OCI-LY7 (cell line): ENCODE data around the gene ZNF488. TPM values are rescaled to one million over a fixed set of nuclear protein-coding genes. Genes with fewer than 3 reads are reported as not detected.

Source experiments
- BruUV-seq: library from RNA; stranded (reverse); fragments of 400-500 nt; replicated peaks from 2 replicates; lab custom pipeline; 2021; lab: Mats Ljungman, UMichigan
- CTCF ChIA-PET: fragments of 300-600 bp; sonication (Branson Sonifier 250); formaldehyde crosslinking; loops from one replicate; lab custom pipeline; 2022; ENCODE audit warnings: antibody characterized with exemption; ENCODE audit not compliant: unreplicated experiment; lab: Charles Lee
- POLR2A ChIA-PET: fragments of 300-600 bp; sonication (Branson Sonifier 250); formaldehyde crosslinking; loops from one replicate; lab custom pipeline; 2022; ENCODE audit warnings: antibody characterized with exemption; lab: Charles Lee
- DNase-seq: peaks from one replicate; pipeline ENCODE4 v3.0.0-alpha.2; 2015; ENCODE audit warnings: low spot score
- H2AFZ ChIP-seq: fragments of 200-600 bp; sonication (generic), shearing (Covaris generic); 2 replicates; pipeline ENCODE4 v1.6.1; 2014; ENCODE audit warnings: mild to moderate bottlenecking, antibody characterized with exemption, low read length, moderate library complexity
- H3K27ac ChIP-seq: fragments of 200-600 bp; sonication (generic); 2 replicates; pipeline ENCODE4 v1.5.1; 2014; ENCODE audit warnings: mixed run types, low read depth, mild to moderate bottlenecking, moderate library complexity, low read length, inconsistent platforms; ENCODE audit not compliant: poor library complexity, severe bottlenecking
- H3K36me3 ChIP-seq: fragments of 200-600 bp; sonication (generic); 2 replicates; pipeline ENCODE4 v1.6.1; 2014; ENCODE audit warnings: mild to moderate bottlenecking, antibody characterized with exemption, low read length, moderate library complexity, mixed read lengths; ENCODE audit not compliant: insufficient read depth
- H3K4me1 ChIP-seq: fragments of 200-600 bp; sonication (generic); 2 replicates; pipeline ENCODE4 v1.5.1; 2014; ENCODE audit warnings: mild to moderate bottlenecking, low read length; ENCODE audit not compliant: insufficient read depth, poor library complexity, severe bottlenecking
- H3K4me2 ChIP-seq: fragments of 200-600 bp; sonication (generic); 2 replicates; pipeline ENCODE4 v1.6.1; 2014; ENCODE audit warnings: mild to moderate bottlenecking, low read length
- H3K4me3 ChIP-seq: fragments of 200-600 bp; sonication (generic); 2 replicates; pipeline ENCODE4 v1.5.1; 2014; ENCODE audit warnings: mild to moderate bottlenecking, low read depth, low read length; ENCODE audit not compliant: poor library complexity, severe bottlenecking
- H3K79me2 ChIP-seq: fragments of 200-600 bp; sonication (generic); 2 replicates; pipeline ENCODE4 v1.6.1; 2016; ENCODE audit warnings: low read depth, mild to moderate bottlenecking, low read length, moderate library complexity, mixed read lengths; ENCODE audit not compliant: insufficient read depth
- H3K9me2 ChIP-seq: fragments of 200-600 bp; sonication (generic); 2 replicates; pipeline ENCODE4 v1.6.1; 2016; ENCODE audit warnings: mild to moderate bottlenecking, low read length, mixed read lengths; ENCODE audit not compliant: insufficient read depth
- H3K9me3 ChIP-seq: fragments of 200-600 bp; sonication (generic); 2 replicates; pipeline ENCODE4 v1.6.1; 2014; ENCODE audit warnings: mild to moderate bottlenecking, mixed run types, low read length, mixed read lengths
- H4K20me1 ChIP-seq: fragments of 200-600 bp; sonication (generic); 2 replicates; pipeline ENCODE4 v1.6.1; 2014; ENCODE audit warnings: mild to moderate bottlenecking, antibody characterized with exemption, low read length, moderate library complexity, mixed read lengths; ENCODE audit not compliant: insufficient read depth
- EZH2phosphoT487 ChIP-seq: fragments of 200-600 bp; sonication (generic); IDR thresholded peaks from 2 replicates; pipeline ENCODE4 v1.6.1; 2018; ENCODE audit warnings: low read depth, borderline replicate concordance, mild to moderate bottlenecking, mixed run types, antibody characterized with exemption, low read length, moderate library complexity, mixed read lengths
- intact Hi-C: fragments of 100-400 bp; cut with micrococcal nuclease; formaldehyde crosslinking; loops from one replicate; pipeline ENCODE4 v1.10.0; 2022; ENCODE audit not compliant: unreplicated experiment
- total RNA-seq, 2 experiments: library from RNA; depleted of rRNA in 1 of 2; stranded (reverse); fragments of >200 nt in 1 of 2; shearing (Covaris generic) in 1 of 2; gene quantifications; 2 replicates each; pipeline ENCODE4 v1.2.3, GENCODE V29; 2014 to 2022
- TF ChIP-seq, protein P1 (sequence below): fragments of 200-600 bp; sonication (generic); conservative IDR thresholded peaks from 2 replicates; pipeline ENCODE4 v1.5.1; 2014; ENCODE audit warnings: mild to moderate bottlenecking, antibody characterized with exemption, low read length, moderate library complexity, mixed read lengths

Gene ZNF488
- total RNA-seq, 2 experiments from 2014 or later, result 0.06 to 0.34 TPM

- Histone ChIP-seq H3K4me1 (no peaks in the 10 kb centered on the region), H3K27ac (no peak overlapping the region), H4K20me1 (no peaks in the 10 kb centered on the region), H3K4me2 (no peak overlapping the region), H2AFZ (no peak overlapping the region), H3K9me3 (no peaks in the 10 kb centered on the region), H3K9me2 (no peaks in the 10 kb centered on the region), H3K79me2 (no peaks in the 10 kb centered on the region), H3K36me3 (no peaks in the 10 kb centered on the region), H3K4me3 (no peak overlapping the region)
- CTCF ChIA-PET, result no interaction called here
- TF ChIP-seq, protein P1, sequence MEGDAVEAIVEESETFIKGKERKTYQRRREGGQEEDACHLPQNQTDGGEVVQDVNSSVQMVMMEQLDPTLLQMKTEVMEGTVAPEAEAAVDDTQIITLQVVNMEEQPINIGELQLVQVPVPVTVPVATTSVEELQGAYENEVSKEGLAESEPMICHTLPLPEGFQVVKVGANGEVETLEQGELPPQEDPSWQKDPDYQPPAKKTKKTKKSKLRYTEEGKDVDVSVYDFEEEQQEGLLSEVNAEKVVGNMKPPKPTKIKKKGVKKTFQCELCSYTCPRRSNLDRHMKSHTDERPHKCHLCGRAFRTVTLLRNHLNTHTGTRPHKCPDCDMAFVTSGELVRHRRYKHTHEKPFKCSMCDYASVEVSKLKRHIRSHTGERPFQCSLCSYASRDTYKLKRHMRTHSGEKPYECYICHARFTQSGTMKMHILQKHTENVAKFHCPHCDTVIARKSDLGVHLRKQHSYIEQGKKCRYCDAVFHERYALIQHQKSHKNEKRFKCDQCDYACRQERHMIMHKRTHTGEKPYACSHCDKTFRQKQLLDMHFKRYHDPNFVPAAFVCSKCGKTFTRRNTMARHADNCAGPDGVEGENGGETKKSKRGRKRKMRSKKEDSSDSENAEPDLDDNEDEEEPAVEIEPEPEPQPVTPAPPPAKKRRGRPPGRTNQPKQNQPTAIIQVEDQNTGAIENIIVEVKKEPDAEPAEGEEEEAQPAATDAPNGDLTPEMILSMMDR, result no peak
- no peak for TF ChIP-seq EZH2phosphoT487
- intact Hi-C loops, result no loop called here
- POLR2A ChIA-PET, result no interaction called here
- BruUV-seq, result no TSS peak
- DNase-seq, result no peak
These were observed 36.4 kb upstream of the ZNF488 start for GRCh38 chr10:47420305-47421056.

DNA sequence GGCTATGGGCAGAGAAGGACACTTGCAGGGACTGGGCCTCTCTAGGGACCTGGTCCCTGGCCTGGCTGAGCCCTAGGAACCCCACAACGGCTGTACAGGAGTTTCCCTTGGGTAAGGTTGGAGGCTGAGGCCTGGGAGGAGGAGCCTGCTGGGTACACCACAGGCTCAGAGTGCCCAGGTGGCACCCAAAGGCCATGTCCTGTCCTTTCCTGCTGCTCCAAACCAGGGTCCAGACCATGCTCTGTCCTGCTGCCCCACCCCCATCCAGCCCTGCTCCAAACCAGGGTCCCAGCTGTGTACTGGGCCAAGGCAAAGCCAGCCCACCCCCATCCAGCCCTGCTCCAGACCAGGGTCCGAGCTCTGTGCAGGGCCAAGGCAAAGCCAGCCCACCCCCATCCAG is 35.3 kb upstream of the ZNF488 start:
- Histone ChIP-seq H3K27ac (no peak overlapping the region), H4K20me1 (no peaks in the 10 kb centered on the region), H2AFZ (no peak overlapping the region), H3K4me1 (no peaks in the 10 kb centered on the region), H3K79me2 (no peaks in the 10 kb centered on the region), H3K4me2 (no peak overlapping the region), H3K9me3 (no peaks in the 10 kb centered on the region), H3K4me3 (no peak overlapping the region), H3K36me3 (no peaks in the 10 kb centered on the region), H3K9me2 (no peaks in the 10 kb centered on the region)
- DNase-seq, result no peak
- TF ChIP-seq, protein P1, result no peak
- no peak for TF ChIP-seq EZH2phosphoT487
- intact Hi-C loops, result no loop called here
- POLR2A ChIA-PET, result no interaction called here
- CTCF ChIA-PET, result no interaction called here
- BruUV-seq, result no TSS peak

GRCh38 chr10:47418966-47419365 is 34.9 kb upstream of the ZNF488 start:
- H3K4me3 ChIP-seq, result no peak overlapping the region
- ChIA-PET POLR2A (no interaction called here), CTCF (no interaction called here)
- intact Hi-C loops, result no loop called here
- no peaks in the 10 kb centered on the region for H3K9me2 ChIP-seq
- no peak overlapping the region for H3K4me2 ChIP-seq
- no peaks in the 10 kb centered on the region for H3K79me2 ChIP-seq
- TF ChIP-seq, protein P1, result no peak
- no peak for TF ChIP-seq EZH2phosphoT487
- H3K36me3 ChIP-seq, result no peaks in the 10 kb centered on the region
- no peak for DNase-seq
- H2AFZ ChIP-seq, result no peak overlapping the region
- H3K27ac ChIP-seq, result no peak overlapping the region
- H3K4me1 ChIP-seq, result no peaks in the 10 kb centered on the region
- no peaks in the 10 kb centered on the region for H4K20me1 ChIP-seq
- no TSS peak for BruUV-seq
- H3K9me3 ChIP-seq, result no peaks in the 10 kb centered on the region
